HL-60 (cell line): Measurements from ENCODE around the gene OR52N2.

Experiments used
- TF ChIP-seq, protein P1 (sequence below): IDR thresholded peaks from one replicate; pipeline ENCODE4 v1.5.1; 2011; ENCODE audit warnings: low read length, control low read depth, inconsistent platforms; ENCODE audit not compliant: insufficient read depth
- TF ChIP-seq, protein P2 (sequence below): IDR thresholded peaks from 2 replicates; pipeline ENCODE4 v1.6.1; 2012; ENCODE audit warnings: low read depth; ENCODE audit not compliant: insufficient replicate concordance

DNA sequence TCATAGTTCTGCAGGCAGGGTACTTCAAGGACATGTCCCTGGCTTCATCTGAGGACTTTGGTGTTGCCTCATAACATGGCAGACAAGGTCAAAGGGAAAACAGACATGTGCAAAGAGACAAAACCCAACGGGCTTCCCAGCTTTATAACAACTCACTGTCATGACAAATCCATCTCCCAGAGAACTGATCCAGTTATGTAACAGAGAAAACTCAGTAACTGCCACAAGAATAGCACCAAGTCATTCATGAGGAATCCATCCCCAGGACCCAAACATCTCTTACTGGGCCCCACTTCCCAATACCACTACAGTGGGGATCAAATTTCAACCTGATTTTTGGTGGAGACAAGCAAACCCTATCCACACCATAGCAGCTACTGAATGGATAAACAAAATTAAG lies 41.7 kb upstream of the OR52N2 start:
- TF ChIP-seq, protein P1, sequence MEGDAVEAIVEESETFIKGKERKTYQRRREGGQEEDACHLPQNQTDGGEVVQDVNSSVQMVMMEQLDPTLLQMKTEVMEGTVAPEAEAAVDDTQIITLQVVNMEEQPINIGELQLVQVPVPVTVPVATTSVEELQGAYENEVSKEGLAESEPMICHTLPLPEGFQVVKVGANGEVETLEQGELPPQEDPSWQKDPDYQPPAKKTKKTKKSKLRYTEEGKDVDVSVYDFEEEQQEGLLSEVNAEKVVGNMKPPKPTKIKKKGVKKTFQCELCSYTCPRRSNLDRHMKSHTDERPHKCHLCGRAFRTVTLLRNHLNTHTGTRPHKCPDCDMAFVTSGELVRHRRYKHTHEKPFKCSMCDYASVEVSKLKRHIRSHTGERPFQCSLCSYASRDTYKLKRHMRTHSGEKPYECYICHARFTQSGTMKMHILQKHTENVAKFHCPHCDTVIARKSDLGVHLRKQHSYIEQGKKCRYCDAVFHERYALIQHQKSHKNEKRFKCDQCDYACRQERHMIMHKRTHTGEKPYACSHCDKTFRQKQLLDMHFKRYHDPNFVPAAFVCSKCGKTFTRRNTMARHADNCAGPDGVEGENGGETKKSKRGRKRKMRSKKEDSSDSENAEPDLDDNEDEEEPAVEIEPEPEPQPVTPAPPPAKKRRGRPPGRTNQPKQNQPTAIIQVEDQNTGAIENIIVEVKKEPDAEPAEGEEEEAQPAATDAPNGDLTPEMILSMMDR: no peak
- TF ChIP-seq, protein P2, sequence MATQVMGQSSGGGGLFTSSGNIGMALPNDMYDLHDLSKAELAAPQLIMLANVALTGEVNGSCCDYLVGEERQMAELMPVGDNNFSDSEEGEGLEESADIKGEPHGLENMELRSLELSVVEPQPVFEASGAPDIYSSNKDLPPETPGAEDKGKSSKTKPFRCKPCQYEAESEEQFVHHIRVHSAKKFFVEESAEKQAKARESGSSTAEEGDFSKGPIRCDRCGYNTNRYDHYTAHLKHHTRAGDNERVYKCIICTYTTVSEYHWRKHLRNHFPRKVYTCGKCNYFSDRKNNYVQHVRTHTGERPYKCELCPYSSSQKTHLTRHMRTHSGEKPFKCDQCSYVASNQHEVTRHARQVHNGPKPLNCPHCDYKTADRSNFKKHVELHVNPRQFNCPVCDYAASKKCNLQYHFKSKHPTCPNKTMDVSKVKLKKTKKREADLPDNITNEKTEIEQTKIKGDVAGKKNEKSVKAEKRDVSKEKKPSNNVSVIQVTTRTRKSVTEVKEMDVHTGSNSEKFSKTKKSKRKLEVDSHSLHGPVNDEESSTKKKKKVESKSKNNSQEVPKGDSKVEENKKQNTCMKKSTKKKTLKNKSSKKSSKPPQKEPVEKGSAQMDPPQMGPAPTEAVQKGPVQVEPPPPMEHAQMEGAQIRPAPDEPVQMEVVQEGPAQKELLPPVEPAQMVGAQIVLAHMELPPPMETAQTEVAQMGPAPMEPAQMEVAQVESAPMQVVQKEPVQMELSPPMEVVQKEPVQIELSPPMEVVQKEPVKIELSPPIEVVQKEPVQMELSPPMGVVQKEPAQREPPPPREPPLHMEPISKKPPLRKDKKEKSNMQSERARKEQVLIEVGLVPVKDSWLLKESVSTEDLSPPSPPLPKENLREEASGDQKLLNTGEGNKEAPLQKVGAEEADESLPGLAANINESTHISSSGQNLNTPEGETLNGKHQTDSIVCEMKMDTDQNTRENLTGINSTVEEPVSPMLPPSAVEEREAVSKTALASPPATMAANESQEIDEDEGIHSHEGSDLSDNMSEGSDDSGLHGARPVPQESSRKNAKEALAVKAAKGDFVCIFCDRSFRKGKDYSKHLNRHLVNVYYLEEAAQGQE: no peak
